ENCODE measurements around the gene FGL2. TPM values are rescaled to one million over a fixed set of nuclear protein-coding genes. Genes with fewer than 3 reads are reported as not detected.

FGL2 gene, protein sequence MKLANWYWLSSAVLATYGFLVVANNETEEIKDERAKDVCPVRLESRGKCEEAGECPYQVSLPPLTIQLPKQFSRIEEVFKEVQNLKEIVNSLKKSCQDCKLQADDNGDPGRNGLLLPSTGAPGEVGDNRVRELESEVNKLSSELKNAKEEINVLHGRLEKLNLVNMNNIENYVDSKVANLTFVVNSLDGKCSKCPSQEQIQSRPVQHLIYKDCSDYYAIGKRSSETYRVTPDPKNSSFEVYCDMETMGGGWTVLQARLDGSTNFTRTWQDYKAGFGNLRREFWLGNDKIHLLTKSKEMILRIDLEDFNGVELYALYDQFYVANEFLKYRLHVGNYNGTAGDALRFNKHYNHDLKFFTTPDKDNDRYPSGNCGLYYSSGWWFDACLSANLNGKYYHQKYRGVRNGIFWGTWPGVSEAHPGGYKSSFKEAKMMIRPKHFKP
- total RNA-seq (1 to 10 TPM; 3.0 to 8.8 (median 4.4) TPM), polyA plus RNA-seq (1 to 10 TPM; 2.1 to 3.8 (median 2.7) TPM)
- long read RNA-seq, donor 1, full-length matches to known transcripts, result 1 of 1 reads
- long read RNA-seq, donor 1, partial matches to known transcripts, result 0 of 1 reads
- long read RNA-seq, donor 1, other reads (novel, unspliced or antisense), result 0 of 1 reads
- long read RNA-seq, donor 2, full-length matches to known transcripts, result 1 of 1 reads
- long read RNA-seq, donor 2, partial matches to known transcripts, result 0 of 1 reads
- long read RNA-seq, donor 2, other reads (novel, unspliced or antisense), result 0 of 1 reads

DNA sequence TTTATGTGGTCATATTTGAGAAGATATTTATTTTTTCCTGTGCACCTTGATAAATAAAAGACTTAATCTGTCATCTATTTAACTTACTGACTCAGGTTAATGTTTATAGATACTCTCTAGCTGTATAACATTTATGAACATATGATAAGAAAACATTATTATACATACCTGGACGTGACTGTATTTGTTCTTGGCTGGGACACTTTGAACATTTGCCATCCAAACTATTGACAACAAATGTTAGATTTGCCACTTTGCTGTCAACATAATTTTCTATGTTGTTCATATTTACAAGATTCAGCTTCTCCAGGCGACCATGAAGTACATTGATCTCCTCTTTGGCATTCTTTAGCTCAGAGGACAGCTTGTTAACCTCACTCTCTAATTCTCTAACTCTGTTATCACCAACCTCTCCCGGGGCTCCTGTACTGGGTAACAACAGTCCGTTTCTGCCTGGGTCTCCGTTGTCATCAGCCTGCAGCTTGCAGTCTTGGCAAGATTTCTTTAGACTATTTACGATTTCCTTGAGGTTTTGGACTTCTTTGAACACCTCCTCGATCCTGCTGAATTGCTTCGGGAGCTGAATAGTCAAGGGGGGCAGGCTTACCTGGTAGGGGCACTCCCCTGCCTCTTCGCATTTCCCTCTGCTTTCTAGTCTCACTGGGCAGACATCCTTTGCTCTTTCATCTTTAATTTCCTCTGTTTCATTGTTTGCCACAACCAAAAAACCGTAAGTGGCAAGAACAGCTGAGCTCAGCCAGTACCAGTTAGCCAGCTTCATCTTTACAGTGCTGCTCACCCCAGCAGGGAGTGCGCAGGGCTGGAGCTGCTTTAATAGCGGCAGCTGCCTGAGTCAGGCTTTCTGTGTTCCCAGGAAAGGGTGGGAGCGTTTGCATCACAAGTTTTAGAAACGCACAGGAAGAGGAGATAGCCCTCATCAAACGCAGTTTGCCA, at the start of gene FGL2:
FGL2 (minus strand) TSS at position 807 of the 954 bp plus-strand sequence; CDS start at position 781, 26 bp downstream.
- no peaks in the 10 kb centered on the region for H3K27me3 ChIP-seq (ENCODE audit: insufficient read depth in 3 of 3, low read length in 2 of 3)

DNA sequence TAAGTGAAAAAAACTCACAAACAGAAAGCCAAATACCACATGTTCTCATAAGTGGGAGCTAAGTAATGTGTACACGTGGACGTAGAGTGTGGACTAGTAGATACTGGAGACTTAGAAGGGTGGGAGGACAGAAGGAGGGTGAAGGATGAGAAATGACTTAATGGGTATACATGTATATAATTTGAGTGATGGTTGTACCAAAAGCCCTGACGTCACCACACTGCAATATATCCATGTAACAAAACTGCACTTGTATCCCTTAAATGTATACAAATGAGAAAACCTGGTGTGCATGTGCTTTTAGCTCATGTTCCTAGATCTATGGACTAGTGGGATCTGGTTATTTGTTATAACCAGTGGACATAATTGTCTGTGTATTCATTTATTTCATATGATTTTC, 48.5 kb upstream of the FGL2 start:
- Histone ChIP-seq H3K4me1 (peaks cover 9% of the 10 kb centered on the region), H3K36me3 (ENCODE audit: insufficient read depth in 1 of 2, low read depth in 1 of 2) (no peaks in the 10 kb centered on the region), H3K27ac (no peak overlapping the region), H3K4me3 (no peak overlapping the region), H3K9me3 (no peaks in the 10 kb centered on the region), H3K27me3 (ENCODE audit: insufficient read depth in 3 of 3, low read length in 2 of 3) (no peaks in the 10 kb centered on the region)
- DNase-seq, result no peak
- intact Hi-C loops (cut with DNase I), result no loop called here
- ATAC-seq, result no peak
- 78 to 94% (median 85%) methylated on average over 3 of the region's 3 CpGs for WGBS, 3 donors
- TF ChIP-seq, protein P1, sequence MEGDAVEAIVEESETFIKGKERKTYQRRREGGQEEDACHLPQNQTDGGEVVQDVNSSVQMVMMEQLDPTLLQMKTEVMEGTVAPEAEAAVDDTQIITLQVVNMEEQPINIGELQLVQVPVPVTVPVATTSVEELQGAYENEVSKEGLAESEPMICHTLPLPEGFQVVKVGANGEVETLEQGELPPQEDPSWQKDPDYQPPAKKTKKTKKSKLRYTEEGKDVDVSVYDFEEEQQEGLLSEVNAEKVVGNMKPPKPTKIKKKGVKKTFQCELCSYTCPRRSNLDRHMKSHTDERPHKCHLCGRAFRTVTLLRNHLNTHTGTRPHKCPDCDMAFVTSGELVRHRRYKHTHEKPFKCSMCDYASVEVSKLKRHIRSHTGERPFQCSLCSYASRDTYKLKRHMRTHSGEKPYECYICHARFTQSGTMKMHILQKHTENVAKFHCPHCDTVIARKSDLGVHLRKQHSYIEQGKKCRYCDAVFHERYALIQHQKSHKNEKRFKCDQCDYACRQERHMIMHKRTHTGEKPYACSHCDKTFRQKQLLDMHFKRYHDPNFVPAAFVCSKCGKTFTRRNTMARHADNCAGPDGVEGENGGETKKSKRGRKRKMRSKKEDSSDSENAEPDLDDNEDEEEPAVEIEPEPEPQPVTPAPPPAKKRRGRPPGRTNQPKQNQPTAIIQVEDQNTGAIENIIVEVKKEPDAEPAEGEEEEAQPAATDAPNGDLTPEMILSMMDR (IDR thresholded peaks at IDR 0.05), result no peak

More for the DNA sequence above, at the start of gene FGL2:
- DNase-seq (peak; percentile 52 to 73), ATAC-seq (peak in 2 of 4 donors; percentile 64 to 69)
- Histone ChIP-seq H3K27ac (no peak within 1 kb of the TSS), H3K9me3 (no peaks in the 10 kb centered on the region), H3K4me1 (no peaks in the 10 kb centered on the region), H3K36me3 (ENCODE audit: insufficient read depth in 1 of 2, low read depth in 1 of 2) (no peaks in the 10 kb centered on the region), H3K4me3 (peak within 1 kb of the TSS; percentile 61)
- TF ChIP-seq, protein P1 (IDR thresholded peaks at IDR 0.05), result no peak
- intact Hi-C loops (cut with DNase I), result no loop called here
- WGBS, 3 donors, result 12 to 17% (median 12%) methylated on average over 15 of the region's 15 CpGs

DNA sequence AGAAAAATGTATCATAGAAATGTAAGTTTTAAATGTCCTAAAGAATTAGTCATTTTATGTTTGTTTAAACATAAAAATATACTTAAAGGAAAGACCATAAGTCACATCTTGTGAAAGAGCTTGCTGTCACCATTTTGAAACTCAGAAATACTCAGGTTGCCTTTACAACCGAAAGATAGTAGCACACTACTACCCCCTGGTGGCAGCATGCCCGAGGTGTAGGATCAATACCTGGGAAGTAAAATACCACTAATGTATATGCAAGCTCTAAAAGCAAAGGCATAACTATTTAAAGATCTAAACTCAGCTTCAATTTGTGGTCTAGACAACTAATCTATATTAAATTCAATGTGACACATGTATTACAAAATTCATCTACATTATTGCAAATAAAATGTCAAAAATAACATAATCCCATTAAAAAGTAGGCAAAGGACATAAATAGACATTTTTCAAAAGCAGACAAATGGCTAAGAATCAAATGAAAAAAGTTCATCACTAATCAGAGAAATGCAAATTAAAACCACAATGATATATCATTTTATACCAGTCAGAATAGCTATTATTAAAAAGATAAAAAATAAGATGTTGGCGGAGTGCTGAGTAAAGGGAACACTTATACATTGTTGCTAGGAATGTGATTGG, 47.7 kb upstream of the FGL2 start:
- H3K9me3 ChIP-seq, result no peaks in the 10 kb centered on the region
- peak in 1 of 4 donors; percentile 47 for ATAC-seq
- no peak overlapping the region for H3K4me3 ChIP-seq
- H3K36me3 ChIP-seq (ENCODE audit: insufficient read depth in 1 of 2, low read depth in 1 of 2), result no peaks in the 10 kb centered on the region
- intact Hi-C loops (cut with DNase I), result no loop called here
- TF ChIP-seq, protein P1 (IDR thresholded peaks at IDR 0.05), result peak; percentile 70
- no peaks in the 10 kb centered on the region for H3K27me3 ChIP-seq (ENCODE audit: insufficient read depth in 3 of 3, low read length in 2 of 3)
- peaks cover 9% of the 10 kb centered on the region for H3K4me1 ChIP-seq
- no peak overlapping the region for H3K27ac ChIP-seq
- DNase-seq, result peak; percentile 43 to 74
- WGBS, 3 donors, result 33 to 37% (median 36%) methylated on average over 3 of the region's 3 CpGs

DNA sequence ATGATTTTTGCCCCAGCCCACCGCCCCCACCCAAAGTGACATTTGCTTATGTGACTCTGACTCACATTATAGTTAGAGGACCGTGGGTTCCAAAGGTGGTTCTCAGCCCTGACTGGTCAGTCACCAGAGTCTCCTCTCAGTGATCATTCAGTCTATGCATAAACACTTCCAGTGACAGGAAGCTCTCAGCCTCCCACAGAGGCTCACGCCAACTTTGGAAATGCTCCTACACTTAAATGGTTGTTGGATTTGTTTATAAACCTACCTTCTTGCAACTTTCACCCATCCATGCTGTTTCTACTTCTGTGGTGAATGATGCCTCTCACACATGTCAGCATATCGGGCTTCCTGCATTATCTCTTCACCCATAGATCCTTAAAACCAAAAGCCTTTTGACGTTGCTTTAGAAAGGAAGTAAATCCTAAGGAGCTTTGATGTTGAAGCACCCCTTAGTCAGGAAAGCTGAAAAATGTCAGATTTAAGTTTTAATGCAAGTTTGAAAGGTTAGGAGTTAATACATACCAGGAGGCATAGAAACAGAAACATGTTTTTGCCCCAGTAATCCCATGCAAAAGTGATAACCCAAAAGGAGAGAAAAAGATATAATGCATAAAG, 46.5 kb upstream of the FGL2 start:
- DNase-seq, result no peak
- no peak for ATAC-seq
- Histone ChIP-seq H3K4me1 (peaks cover 9% of the 10 kb centered on the region), H3K4me3 (no peak overlapping the region), H3K27ac (no peak overlapping the region), H3K36me3 (ENCODE audit: insufficient read depth in 1 of 2, low read depth in 1 of 2) (peaks cover 0 to 5% of the 10 kb centered on the region in 2 donors), H3K27me3 (ENCODE audit: insufficient read depth in 3 of 3, low read length in 2 of 3) (no peaks in the 10 kb centered on the region), H3K9me3 (no peaks in the 10 kb centered on the region)
- WGBS, 3 donors, result 51 to 66% (median 55%) methylated on average over 5 of the region's 5 CpGs
- TF ChIP-seq, protein P1 (IDR thresholded peaks at IDR 0.05), result no peak
- intact Hi-C loops (cut with DNase I), result no loop called here

Measured in psoas muscle (tissue), 8 donors.